GM12864 (cell line): ENCODE results near the gene MTUS2.

Experiments
- DNase-seq: peaks from one replicate; pipeline ENCODE4 v3.0.0-alpha.2; 2011; ENCODE audit warnings: low read depth
- H3K4me3 ChIP-seq: 2 replicates; pipeline ENCODE4 v1.5.1; 2011; ENCODE audit warnings: mild to moderate bottlenecking, low read depth, low read length, control low read depth
- TF ChIP-seq, protein P1 (sequence below): IDR thresholded peaks from 2 replicates; pipeline ENCODE4 v1.5.1; 2011; ENCODE audit warnings: low read depth, mild to moderate bottlenecking, moderate library complexity, low read length, control low read depth, inconsistent platforms; ENCODE audit errors: missing control alignments

The MTUS2 gene

DNA sequence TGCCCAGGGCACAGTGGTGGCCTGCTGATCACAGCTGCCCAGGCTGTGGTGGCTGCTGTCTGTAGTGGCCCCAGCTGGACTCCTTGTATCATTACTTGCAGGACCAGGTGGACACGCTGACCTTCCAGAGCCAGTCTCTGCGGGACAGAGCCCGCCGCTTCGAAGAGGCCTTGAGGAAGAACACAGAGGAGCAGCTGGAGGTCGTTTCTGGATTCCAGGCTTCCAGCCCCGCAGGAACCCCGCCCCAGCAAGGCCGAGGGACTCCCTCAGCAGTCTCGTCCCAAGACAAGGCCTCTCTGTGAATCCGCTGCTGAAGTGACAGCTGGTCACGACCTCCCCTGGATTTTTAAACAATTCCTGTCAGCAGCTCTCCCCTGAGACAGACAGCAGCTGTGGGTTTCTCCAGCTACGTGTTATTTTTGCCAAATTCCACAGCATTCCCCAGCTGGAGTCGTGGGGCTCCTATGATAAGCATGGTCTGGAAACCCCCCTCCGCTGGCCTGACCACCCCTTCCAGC, 677.1 kb downstream of the MTUS2 start:
- H3K4me3 ChIP-seq = no peak overlapping the region
- DNase-seq = no peak
- TF ChIP-seq, protein P1, sequence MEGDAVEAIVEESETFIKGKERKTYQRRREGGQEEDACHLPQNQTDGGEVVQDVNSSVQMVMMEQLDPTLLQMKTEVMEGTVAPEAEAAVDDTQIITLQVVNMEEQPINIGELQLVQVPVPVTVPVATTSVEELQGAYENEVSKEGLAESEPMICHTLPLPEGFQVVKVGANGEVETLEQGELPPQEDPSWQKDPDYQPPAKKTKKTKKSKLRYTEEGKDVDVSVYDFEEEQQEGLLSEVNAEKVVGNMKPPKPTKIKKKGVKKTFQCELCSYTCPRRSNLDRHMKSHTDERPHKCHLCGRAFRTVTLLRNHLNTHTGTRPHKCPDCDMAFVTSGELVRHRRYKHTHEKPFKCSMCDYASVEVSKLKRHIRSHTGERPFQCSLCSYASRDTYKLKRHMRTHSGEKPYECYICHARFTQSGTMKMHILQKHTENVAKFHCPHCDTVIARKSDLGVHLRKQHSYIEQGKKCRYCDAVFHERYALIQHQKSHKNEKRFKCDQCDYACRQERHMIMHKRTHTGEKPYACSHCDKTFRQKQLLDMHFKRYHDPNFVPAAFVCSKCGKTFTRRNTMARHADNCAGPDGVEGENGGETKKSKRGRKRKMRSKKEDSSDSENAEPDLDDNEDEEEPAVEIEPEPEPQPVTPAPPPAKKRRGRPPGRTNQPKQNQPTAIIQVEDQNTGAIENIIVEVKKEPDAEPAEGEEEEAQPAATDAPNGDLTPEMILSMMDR = no peak

DNA sequence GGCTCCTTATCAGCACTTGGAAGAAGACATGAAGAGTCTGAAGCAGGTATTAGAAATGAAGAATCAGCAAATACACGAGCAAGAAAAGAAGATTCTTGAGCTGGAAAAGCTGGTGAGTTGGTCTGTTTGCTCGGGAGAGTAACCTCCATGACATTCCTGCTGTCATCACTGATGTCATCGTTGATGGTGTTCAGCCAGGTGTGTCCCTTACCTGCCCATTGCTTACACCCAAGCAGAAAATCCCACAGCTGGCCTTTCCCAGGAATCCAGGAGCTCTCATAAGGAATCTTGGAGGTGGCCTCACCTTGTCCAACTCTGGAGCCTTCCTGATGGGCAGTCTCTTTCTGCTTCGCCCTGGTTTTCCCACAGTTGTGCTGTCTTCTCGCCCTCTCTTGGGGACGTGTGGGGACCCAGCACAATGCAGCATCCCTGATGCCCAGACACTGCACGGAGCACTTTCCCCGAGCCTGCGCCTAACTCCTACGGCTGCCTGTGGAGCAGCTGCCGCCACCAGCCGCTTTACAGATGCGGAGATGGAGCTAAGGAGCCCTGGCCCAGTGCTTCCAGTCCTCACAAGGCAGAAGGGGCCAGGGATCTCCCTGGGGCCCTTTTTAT, 678.4 kb downstream of the MTUS2 start:
- no peak overlapping the region for H3K4me3 ChIP-seq
- no peak for DNase-seq
- TF ChIP-seq, protein P1 = no peak

DNA sequence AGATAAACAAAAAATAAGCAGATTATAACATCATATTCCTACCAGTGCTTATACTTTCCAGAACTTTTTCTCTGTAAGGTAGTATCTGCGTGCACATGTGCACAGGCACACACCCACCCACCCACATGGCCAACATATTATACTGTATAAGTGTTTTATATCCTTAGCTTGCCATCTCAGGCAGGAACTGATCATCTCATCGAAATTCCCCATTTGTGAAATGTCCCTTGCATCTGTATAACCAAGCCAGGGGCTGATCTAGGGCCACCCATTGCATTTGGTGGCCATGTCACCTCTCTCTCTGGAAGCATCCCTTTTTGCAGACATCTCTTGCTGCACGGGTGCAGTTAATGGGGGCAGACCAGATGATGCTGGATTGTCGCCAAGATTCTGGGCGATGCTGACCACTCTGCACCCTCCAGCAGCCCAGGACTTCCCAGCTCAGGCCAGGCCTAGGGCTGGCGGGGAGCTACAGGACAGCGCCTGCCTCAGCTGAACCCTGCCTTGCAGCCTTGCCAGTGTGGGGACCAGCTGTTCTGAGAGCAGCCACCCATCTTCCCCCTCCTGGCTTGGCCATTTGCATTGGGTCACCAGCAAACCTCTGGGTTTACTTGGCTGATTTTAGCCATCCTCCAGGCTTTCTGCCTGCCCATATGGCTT, 679.5 kb downstream of the MTUS2 start:
- TF ChIP-seq, protein P1 = no peak
- no peak overlapping the region for H3K4me3 ChIP-seq
- no peak for DNase-seq

DNA sequence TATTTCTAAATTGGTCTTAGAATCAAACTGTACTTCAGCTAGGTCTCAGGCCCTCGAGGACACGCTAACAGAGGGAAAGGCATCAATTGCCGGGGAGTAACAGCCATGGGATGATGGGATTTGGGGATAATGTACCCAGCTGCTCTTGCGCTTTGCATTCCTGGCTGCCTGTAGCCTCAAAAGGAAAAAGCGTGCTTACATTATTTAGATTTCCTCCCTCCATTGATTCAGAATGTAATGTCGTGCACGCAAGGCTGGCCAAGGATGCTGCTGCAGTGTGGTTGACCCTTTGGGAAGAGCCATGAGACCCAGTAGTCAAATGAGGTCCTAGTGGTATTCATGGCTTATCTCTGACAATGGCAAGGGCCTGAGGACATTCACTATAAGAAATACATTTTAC, 680.2 kb downstream of the MTUS2 start:
- no peak for DNase-seq
- TF ChIP-seq, protein P1 = no peak
- no peak overlapping the region for H3K4me3 ChIP-seq

- TF ChIP-seq, protein P1 = no peak
- H3K4me3 ChIP-seq = no peak overlapping the region
- DNase-seq = no peak
These were observed 681.5 kb downstream of the MTUS2 start for GRCh38 chr13:29501674-29502073.

GRCh38 chr13:29502391-29503008, 682.4 kb downstream of the MTUS2 start:
- no peak overlapping the region for H3K4me3 ChIP-seq
- TF ChIP-seq, protein P1 = no peak
- no peak for DNase-seq
